HS-5 (cell line): Measurements from ENCODE around the gene TTC28.
"Not testable (repeated sequence)": the region's sequence is repeated elsewhere in the genome, so short reads cannot be mapped to it uniquely, and the experiment has no call there.

ENCODE experiments used
- DNase-seq: peaks from one replicate; pipeline ENCODE4 v3.0.0-alpha.2; 2012; ENCODE audit warnings: low read depth

TTC28 gene

DNA sequence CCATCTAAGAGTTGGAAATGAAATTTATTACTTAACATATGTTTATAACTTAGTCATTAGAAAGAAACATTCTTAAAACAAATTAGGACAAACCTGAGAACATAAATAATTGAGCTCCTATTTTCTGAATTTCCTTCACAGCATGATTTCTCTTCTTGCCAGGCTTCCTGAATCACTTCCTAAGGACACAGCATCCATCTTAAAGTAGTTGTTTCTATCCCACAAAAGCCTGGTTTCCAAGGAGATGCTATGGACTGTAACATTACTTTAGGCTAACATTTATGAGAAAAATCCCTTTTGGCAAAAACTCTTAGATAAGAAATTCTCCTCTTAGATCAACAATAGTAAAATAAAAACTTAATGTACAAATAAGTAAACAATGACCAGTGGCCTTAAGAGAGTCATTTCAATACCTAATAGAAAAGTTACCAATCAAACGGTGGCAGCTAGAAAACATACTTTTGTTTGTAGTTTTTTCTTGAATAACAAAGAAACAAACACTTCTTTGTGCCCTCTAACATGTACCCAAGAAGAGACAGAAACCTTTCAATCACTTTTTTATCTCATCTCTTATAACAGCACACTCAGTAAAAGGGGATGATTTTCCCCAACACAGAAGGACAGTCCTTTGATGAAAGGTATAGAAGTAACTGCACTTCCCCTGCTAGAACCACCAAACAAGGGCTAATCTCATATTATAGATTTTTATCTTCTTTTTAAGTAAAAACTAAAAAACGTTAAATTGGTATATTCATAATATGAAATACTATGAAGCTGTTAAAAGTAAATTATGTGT is 74.5 kb downstream of the TTC28 start:
- DNase-seq, result no peak

DNA sequence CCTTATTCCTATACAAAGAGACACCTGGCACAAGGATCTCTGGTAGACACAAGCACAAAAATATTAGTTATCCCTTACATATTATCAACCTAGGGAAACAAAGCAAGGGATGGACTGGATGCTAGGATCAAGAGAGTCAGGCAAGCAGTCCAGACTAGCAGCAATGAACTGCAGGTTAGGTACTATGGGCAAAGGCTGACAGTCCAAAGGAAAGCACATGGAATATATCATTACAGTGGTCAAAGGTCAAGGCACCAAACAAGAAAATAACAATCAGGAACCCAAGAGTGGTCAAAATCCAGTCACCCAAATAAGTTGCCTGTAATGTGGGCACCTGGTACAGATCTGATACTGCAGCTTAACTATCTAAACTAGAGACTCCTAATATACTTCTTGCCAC is 77.7 kb downstream of the TTC28 start:
- no peak for DNase-seq

DNA sequence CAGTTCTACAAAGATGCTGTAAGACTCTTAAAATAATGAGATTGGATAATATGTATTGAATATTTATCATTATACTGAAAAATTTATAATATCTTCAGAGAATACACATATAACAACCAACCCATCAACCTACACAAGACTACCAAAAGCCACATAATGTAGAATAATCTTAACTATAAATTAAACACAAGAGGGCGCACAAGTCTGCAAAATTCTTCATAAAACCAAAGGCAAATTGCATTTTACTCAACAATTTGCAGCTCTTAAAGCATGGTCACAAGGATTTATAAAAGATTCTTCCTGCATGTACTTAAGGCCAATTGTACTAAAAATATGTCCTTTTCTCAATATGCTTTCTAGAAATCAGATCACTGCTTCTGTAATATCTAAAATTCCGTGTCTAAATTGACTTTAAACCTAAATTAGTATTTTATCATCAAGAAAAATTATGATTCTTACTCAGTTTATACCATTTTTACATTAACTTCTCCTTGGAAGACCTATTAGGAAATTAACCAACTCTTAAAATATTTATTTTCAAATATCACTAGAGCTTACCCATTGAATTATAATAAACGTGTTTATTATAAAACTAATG is 79.0 kb downstream of the TTC28 start:
- DNase-seq, result peak; percentile 10

DNA sequence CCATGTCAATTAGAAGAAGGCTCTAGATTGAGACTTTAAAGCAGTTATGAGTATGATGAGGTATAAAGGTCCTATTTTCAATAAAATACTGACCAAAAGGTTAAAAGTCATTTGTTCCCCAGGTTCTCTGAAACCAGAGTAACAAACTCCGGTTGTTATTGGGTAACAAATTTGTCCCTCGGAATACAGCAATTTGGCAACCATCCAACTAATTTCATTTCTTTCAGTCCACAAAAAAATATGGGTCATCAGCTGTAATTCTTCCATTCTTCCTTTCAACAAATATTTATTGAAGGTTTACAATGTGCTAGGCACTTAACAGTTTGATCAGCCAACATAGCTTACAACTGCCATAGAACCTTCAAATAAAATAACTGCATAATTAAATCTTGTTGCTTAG is 79.9 kb downstream of the TTC28 start:
- DNase-seq, result no peak

DNA sequence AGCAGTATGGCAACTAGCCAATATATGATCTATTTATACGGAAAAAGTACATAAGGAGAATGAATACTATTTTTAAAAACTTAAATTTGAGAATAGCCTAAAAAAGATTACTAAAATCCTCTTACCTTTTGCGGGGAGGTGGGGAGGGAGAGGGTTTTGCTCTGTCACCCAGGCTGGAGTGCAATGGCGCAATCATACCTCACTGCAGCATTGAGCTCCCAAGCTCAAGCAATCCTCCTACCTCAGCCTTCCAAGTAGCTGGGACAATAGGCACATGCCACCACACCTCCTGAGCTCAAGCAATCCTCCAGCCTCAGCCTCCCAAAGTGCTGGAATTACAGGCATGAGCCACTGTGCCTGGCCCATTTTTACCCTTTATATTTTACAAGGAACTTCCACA is 82.0 kb downstream of the TTC28 start:
- DNase-seq, result no peak

DNA sequence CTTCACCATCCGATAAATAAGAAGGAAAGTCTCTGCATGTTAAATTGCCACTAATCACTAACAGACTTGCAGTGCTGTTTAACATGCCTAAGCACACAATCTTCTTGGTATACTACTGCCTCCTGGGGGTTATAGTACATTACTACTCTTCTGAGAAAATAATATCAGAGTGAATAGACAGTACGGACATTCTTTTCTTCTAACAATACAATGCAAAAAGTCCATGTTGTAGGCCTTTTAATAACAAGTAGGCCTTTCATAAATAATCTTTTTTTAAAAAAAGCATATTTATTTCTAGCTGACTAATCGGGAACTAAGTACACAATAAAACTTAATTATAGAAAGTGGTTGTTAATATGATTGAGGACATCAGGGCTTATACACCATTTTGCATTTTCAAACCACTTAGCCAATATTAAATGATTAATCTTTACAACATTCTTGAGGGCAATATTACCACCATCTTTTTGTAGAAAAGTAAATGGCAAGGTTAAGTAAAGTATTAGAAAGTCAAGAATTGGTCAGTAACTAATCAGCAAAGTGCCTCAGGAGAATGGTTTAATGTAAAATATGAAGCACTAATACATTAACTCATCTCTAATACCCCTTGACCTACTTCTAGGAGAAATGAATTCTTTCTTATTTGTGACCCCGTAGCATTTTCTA is 84.7 kb downstream of the TTC28 start:
- peak; percentile 31 for DNase-seq

DNA sequence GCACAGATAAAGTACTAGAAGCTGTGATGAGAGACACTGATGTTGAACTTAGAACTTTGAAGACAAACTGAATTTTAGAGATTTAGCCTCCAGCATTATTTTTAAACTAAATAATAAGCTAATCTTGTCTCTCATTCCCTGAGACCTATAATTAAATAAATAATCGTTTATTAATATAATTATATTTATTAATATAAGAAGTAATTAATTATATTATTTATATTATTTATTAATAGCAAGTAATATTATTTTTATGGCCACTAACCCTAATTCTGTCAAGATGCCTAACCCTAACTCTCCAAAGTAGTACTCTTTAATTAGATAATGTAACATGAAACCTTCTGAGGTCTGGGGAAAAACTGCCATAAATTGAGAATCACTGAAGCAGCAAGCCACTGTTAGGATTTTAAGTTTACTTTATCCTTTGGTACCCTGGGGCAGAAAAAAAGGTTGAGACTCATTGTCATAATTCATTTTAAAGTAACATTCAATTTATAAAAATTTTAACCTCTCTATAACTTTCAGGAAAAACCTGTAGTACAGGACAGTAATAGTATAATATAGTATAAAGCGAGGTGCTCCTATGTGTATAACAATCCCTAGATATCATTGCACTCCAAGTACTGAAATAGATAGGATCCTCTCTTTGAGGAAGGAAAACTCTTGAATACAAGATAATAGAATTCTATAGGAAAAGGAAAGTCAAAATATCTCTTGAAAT is 85.4 kb downstream of the TTC28 start:
- DNase-seq, result no peak

DNA sequence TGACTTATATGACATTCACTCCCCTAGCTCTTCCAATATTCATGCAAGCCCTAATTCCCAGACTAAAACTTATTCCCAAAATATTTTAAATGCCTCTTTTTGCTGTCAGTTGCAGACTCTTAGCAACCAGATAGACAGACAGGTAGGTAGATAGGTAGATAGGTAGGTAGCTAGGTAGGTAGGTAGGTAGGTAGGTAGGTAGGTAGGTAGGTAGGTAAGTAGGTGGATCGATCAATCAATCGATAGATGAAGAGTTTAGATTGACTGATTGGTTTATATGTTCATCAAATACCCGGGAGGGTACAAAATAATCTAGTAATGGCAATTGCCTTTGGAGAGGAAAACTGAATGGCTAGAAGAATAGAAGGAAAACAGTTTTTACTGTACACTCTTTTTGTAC is 86.3 kb downstream of the TTC28 start:
- DNase-seq, result no peak

DNA sequence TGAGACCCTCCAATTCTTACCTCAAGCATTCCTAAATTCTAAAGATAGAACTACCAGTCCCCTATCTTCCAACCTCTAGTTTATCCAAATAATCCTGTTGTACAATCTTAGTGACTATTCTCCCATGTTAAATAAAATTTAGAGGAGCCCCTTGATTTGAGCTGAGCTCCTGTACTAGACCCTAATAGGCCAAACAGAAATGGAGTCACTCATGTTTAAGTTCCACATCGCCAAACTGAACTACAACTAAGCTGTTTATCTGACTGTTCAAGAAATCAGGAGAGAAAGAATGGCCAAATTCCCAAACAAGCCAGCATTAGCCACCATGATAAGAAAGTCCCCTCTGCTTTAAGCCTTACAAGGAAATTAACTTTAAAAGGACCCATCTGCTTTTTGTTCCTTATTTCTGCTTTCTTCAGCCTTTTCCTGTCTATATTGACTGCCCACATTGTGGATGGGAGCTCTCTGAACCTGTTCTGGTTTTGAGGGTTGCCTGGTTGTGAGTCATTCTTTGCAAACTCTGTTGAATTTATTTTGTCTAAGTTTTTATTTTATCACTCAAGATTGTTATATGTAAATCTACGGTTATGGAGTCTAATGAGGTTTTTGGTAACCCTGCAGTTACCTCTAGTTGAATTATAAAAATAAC is 90.4 kb downstream of the TTC28 start:
- DNase-seq, result no peak

DNA sequence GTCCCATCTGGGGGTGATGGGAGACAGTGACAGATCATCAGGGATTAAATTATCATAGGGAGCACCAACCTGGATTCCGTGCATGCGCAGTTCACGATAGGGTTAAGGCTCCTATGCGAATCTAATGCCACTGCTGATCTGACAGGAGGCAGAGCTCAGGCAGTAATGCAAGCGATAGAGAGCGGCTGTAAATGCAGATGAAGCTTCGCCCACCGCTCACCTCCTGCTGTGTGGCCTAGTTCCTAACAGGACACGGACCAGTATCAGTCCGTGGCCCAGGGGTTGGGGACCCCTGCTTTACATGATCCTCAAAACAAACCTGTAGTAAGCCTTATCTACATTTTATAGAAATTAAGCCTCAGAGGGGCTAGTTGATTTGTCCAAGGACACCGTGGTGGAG is 94.3 kb downstream of the TTC28 start:
- no peak for DNase-seq

DNA sequence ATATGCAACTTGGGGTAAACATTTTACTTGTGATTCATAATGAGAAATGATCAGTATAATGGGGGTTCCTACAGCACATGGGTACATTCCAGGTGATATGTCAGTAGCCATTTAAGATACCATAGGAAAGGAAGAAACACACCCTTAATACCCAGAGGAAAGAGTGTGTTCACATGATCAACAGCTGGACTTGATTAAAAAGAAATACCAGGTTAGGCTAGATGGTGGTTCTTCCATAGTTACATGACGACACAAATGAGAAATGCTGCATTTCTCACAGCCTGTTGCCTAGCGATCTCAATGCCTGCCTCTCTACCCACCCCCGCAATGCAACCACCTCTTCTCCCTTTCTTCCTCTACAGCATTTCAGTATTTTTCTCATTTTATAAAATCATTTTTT is 96.8 kb downstream of the TTC28 start:
- DNase-seq, result peak; percentile 63

DNA sequence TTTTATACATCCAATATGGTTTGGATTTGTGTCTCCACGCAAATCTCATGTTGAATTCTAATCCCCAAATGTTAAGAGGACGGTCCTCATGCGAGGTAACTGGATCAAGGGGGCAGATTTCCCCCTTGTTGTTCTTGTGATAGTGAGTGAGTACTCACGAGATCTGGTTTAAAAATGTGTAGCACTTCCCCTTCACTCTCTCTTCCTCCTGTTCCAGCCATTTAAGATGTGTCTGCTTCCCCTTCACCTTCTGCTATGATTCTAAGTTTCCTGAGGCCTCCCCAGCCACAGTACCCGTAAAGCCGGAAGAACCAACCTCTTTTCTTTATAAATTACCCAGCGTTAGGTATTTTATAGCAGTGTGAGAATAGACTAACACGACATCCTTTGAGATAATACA is 98.6 kb downstream of the TTC28 start:
- DNase-seq, result no peak

DNA sequence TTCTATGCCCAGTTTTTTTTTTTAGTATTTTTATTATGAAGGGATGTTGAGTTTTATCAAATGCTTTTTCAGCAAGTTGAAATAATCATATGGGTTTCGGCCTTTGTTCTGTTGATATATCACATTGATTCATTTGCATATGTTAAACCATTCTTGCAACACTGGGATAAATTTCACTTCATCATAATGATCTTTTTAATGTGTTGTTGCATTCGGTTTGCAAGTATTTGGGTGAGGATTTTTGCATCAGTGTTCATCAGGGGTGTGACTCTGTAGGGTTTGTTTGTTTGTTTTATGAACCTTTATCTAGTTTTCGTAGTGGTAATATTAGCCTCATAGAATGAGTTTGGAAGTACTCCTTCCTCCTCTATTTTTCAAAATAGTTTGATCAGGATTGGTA is 103.5 kb downstream of the TTC28 start:
- DNase-seq, result no peak

DNA sequence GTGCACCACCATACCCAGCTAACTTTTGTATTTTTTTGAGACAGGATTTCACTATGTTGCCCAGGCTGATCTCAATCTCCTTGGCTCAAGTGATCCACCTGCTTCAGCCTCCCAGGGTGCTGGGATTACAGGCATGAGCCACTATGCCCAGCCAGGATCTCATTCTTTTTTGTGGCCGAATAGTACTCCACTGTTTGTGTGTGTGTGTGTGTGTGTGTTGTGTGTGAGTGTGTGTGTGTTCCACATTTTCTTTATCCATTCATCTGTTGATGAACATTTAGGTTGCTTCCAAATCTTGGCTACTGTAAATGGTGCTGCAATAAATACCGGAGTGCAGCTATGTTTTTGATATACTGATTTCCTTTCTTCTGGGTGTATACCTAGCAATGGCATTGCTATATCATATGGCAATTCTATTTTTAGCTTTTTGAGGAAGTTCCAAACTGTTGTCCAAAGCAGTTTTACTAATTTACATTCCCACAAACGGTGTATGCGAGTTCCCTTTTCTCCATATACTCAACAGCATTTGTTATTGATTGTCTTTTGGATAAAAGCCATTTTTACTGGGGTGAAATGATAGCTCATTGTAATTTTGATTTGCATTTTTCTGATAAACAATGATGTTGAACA is 105.4 kb downstream of the TTC28 start:
- no peak for DNase-seq

DNA sequence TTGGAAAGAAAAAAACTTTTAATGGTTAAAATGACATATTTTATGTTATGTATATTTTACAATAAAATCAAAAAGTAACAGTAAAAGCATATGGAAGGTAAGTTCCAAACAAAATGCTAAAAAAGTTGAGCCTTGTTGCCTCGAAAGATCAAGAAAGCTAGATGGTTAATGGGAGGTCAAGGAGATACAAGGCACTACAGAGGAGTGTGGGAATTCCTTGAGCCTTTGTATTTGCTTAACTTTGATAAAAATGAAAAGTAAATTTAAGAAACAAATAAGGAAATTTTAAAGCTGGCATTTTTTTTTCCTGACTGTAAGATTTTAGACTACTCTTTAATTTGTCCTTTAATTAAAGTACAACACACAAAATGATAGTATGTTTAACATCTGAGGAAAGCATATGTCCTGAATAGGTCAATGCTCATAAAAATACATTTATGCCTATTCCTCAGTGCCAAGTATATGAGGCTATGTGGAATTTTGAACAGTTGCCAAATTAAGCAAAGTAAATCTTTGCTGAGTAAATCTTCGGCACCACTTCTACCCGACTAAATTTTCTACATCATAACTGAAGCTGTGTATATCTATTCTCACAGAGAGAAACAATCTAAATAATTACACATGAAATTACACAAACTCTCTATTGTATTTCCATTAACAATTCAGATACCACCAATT is 108.8 kb downstream of the TTC28 start:
- no peak for DNase-seq

DNA sequence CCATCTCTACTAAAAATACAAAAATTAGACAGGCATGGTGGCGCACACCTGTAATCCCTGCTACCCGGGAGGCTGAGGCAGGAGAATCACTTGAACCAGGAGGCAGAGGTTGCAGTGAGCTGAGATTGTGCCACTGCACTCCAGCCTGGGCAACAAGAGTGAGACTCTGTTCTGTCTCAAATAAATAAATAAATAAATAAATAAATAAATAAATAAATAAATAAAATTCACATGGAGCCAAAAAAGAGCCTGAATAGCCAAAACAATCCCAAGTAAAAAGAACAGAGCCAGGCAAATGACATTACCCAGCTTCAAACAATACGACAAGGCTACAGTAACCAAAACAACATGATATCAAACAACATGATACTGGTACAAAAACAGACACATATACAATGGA is 110.7 kb downstream of the TTC28 start:
- DNase-seq, result not testable (repeated sequence)

DNA sequence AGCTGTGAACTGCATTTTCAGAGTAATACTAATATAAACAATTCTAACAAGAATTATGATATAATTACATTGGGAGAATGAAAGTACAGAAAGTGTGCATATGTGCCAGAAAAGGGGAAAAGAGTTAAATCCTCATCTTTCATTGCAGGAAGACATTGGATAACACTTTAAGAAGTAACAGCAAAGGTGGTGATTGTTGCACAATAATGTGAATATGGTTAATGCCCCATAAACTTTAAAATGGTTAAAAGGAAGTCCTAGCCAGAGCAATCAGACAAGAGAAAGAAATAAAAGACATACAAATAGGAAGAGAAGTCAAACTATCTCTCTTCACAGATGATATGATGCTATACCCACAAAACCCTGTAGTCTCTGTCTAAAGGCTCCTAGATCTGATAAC is 111.5 kb downstream of the TTC28 start:
- DNase-seq, result no peak

DNA sequence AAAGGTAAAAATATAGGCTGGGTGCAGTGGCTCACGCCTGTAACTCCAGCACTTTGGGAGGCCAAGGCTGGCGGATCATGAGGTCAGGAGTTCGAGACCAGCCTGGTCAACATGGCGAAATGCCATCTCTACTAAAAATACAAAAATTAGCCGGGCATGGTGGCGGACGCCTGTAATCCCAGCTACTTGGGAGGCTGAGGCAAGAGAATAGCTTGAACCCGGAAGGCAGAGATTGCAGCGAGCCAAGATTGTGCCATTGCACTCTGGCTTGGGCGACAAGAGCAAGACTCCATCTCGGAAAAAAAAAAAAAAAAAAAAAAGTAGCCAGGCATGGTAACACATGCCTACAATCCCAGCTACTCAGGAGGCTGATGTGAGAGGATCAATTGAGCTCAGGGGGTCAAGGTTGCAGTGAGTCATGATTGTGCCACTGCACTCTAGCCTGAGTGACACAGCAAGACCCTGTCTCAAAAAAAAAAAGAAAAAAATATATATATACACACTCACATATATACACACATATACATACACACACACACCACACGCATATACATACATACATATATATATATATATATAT is 112.6 kb downstream of the TTC28 start:
- not testable (repeated sequence) for DNase-seq

DNA sequence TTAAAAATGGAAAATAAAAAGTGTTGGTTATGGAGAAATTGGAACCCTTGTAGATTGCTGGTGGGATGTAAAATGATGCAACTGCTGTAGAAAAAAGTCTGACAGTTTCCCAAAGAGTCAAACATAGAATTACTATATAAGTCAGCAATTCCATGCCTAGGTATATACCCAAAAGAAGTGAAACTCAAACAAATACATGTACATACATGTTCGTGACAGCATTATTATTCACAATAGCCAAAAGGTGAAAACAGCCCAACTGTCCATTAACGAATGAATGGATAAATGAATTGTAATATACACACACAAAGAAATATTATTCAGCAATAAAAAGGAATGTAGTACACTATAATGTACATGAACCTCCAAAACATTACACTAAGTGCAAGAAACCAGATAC is 116.0 kb downstream of the TTC28 start:
- no peak for DNase-seq

DNA sequence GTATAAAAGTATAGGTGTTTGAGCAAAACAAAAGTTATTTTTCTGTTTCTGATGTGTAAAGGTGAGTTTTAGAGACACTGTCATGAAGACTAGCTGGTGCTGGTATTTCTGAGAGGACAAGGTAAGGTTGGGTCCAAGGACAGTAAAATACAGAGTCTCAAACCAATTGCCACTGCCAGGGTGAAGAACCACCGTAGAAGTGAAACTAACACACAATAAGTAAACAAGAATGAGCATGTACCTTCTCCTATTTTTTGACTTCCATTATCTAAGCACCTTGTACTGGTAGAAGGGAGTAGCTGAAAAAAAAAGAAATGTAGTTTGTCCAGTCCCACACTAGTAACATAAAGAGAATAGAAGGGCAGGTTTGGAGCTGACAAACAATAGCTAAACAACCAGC is 117.3 kb downstream of the TTC28 start:
- DNase-seq, result no peak

DNA sequence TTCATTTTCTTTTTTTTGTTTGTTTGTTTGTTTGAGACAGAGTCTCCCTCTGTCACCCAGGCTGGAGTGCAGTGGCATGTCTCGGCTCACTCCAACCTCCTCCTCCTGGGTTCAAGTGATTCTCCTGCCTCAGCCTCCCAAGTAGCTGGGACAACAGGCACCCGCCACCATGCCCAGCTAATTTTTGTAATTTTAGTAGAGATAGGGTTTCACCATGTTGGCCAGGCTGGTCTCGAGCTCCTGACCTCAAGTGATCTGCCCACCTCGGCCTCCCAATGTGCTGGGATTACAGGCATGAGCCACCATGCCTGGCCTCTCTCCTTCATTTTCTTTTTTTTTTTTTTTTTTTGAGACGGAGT is 118.9 kb downstream of the TTC28 start:
- not testable (repeated sequence) for DNase-seq
